Measurements from ENCODE around the gene PCBP3. TPM values are rescaled to one million over a fixed set of nuclear protein-coding genes. Genes with fewer than 3 reads are reported as not detected.

The PCBP3 gene
- total RNA-seq, 2 experiments from 2014 or later: 4.8 to 5.8 TPM

- Mint-ChIP-seq H3K27ac (no peak overlapping the region), H3K9me3 (no peaks in the 10 kb centered on the region), H3K4me3 (no peak overlapping the region), H3K36me3 (ENCODE audit: low read depth) (no peaks in the 10 kb centered on the region), H3K27me3 (no peaks in the 10 kb centered on the region), H3K4me1 (peaks cover 1% of the 10 kb centered on the region)
- ChIA-PET CTCF (interaction anchor here (0.5 to 0.7 kb wide), 2 partner anchors 54 to 357 kb away, joined by 3 read pairs; no protein-coding TSS in a partner anchor), POLR2A (no interaction called here)
- DNase-seq: no peak
Observed at GRCh38 chr21:45869121-45870007, 225.8 kb downstream of the PCBP3 start.

DNA sequence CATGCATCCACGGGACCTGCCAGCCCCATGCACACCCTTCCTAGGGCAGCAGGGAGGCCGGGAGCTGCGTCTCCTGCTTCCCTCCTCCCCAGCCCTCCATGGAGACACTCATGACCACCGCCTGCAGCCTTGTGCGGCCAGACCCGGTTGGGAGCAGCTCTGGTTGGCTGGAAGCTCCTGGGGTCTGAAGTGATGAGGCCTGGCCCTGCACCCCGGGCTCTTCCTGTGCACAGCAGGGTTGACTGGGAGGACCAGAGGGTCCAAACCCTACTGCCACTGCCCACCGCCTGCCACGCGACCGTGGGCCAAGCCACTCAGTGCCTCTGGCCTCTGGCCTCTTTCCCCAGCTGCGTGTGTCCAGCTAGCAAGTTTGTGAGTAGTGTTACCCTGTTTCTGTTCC, 226.9 kb downstream of the PCBP3 start:
- POLR2A ChIA-PET: no interaction called here
- Mint-ChIP-seq H3K9me3 (no peaks in the 10 kb centered on the region), H3K27ac (no peak overlapping the region), H3K36me3 (ENCODE audit: low read depth) (no peaks in the 10 kb centered on the region), H3K27me3 (no peaks in the 10 kb centered on the region), H3K4me1 (peaks cover 1% of the 10 kb centered on the region), H3K4me3 (no peak overlapping the region)
- DNase-seq: no peak
- CTCF ChIA-PET: interaction anchor here (0.7 kb wide), 1 partner anchor 53 kb away, joined by 3 read pairs; no protein-coding TSS in a partner anchor

GRCh38 chr21:45870851-45871615, 227.5 kb downstream of the PCBP3 start:
- DNase-seq: no peak
- no peak overlapping the region for H3K27ac Mint-ChIP-seq

GRCh38 chr21:45871616-45872236, 228.2 kb downstream of the PCBP3 start:
- Mint-ChIP-seq H3K27ac (no peak overlapping the region), H3K36me3 (ENCODE audit: low read depth) (no peaks in the 10 kb centered on the region), H3K9me3 (no peaks in the 10 kb centered on the region), H3K4me3 (no peak overlapping the region), H3K27me3 (no peaks in the 10 kb centered on the region), H3K4me1 (peaks cover 1% of the 10 kb centered on the region)
- POLR2A ChIA-PET: no interaction called here
- CTCF ChIA-PET: no interaction called here
- DNase-seq: no peak

More at GRCh38 chr21:45870851-45871615, 227.5 kb downstream of the PCBP3 start:
- CTCF ChIA-PET: no interaction called here
- Mint-ChIP-seq H3K27me3 (no peaks in the 10 kb centered on the region), H3K4me3 (no peak overlapping the region), H3K9me3 (no peaks in the 10 kb centered on the region), H3K36me3 (ENCODE audit: low read depth) (no peaks in the 10 kb centered on the region), H3K4me1 (peaks cover 1% of the 10 kb centered on the region)
- POLR2A ChIA-PET: no interaction called here

GRCh38 chr21:45872471-45872870, 228.9 kb downstream of the PCBP3 start:
- no peak for DNase-seq
- CTCF ChIA-PET: no interaction called here
- no peaks in the 10 kb centered on the region for H3K27me3 Mint-ChIP-seq
- peaks cover 1% of the 10 kb centered on the region for H3K4me1 Mint-ChIP-seq
- H3K27ac Mint-ChIP-seq: no peak overlapping the region
- H3K36me3 Mint-ChIP-seq (ENCODE audit: low read depth): no peaks in the 10 kb centered on the region
- POLR2A ChIA-PET: no interaction called here
- no peaks in the 10 kb centered on the region for H3K9me3 Mint-ChIP-seq
- H3K4me3 Mint-ChIP-seq: no peak overlapping the region

DNA sequence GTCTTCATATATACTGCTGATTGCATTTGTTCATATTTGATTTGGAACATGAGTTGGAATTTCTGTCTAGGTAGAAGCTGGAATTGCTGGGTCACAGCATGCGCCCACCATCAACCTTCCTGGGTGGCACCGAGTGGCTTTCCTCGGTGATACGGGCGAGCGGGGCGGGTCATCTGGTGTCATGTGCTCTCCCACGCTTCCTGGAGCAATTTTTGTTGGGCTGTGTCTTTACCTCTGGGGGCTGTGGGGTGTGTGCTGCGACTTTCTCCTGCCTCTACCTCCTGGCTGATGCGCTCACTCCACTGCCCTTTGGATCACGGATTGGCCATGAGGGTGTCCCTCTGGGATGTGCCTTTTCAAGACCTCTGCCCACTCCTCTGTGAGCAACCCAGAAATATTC, 229.4 kb downstream of the PCBP3 start:
- CTCF ChIA-PET: no interaction called here
- H3K9me3 Mint-ChIP-seq: no peaks in the 10 kb centered on the region

GRCh38 chr21:45873418-45873817, 229.9 kb downstream of the PCBP3 start:
- POLR2A ChIA-PET: no interaction called here
- no peak for DNase-seq

More for the DNA sequence above, 229.4 kb downstream of the PCBP3 start:
- H3K27me3 Mint-ChIP-seq: no peaks in the 10 kb centered on the region
- no peak overlapping the region for H3K4me3 Mint-ChIP-seq
- no peaks in the 10 kb centered on the region for H3K36me3 Mint-ChIP-seq (ENCODE audit: low read depth)
- H3K27ac Mint-ChIP-seq: no peak overlapping the region
- no peak for DNase-seq
- no peaks in the 10 kb centered on the region for H3K4me1 Mint-ChIP-seq
- POLR2A ChIA-PET: no interaction called here

GRCh38 chr21:45873866-45874265, 230.3 kb downstream of the PCBP3 start:
- CTCF ChIA-PET: interaction anchor here (1.0 kb wide), 1 partner anchor 13 kb away, joined by 3 read pairs; no protein-coding TSS in a partner anchor

More at GRCh38 chr21:45873418-45873817, 229.9 kb downstream of the PCBP3 start:
- CTCF ChIA-PET: interaction anchor here (1.0 kb wide), 1 partner anchor 14 kb away, joined by 3 read pairs; no protein-coding TSS in a partner anchor
- H3K27ac Mint-ChIP-seq: no peak overlapping the region
- H3K9me3 Mint-ChIP-seq: no peaks in the 10 kb centered on the region
- H3K27me3 Mint-ChIP-seq: no peaks in the 10 kb centered on the region
- H3K36me3 Mint-ChIP-seq (ENCODE audit: low read depth): no peaks in the 10 kb centered on the region
- no peaks in the 10 kb centered on the region for H3K4me1 Mint-ChIP-seq
- H3K4me3 Mint-ChIP-seq: no peak overlapping the region

DNA sequence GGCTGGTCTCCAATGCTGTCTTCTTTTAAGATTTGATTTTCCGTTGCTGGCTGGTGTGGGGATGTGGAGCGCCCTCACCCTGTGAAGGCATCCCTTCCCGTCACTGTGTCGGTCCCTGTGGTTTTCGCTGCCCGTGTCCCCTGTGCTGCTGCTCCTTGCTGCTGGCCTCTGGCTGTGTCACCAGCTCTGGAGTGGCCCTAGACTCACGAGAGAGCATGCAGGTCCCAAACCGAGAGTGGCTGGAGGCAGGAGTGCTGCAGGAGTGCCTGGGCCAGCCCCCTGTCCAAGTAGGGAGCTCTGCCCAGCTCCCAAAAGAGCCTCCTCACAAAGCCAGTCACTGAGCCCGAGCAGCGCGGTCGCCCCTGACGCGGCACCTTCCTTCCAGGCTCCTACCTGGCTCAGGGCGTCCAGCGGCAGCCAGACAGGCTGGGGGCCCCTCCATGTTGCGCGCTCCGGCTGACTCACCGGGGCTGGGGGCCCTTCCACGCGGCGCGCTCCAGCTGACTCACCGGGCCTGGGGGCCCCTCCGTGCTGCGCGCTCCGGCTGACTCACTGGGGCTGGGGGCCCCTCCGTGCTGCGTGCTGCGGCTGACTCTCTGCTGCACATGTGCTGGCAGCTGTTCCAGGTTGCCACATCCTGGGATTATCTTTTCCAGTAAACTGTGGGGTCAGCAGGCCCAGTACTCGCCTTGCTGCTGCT, 231.3 kb downstream of the PCBP3 start:
- Mint-ChIP-seq H3K4me3 (no peak overlapping the region), H3K4me1 (peaks cover 3% of the 10 kb centered on the region), H3K27ac (no peak overlapping the region), H3K9me3 (no peaks in the 10 kb centered on the region), H3K36me3 (ENCODE audit: low read depth) (no peaks in the 10 kb centered on the region), H3K27me3 (no peaks in the 10 kb centered on the region)
- POLR2A ChIA-PET: no interaction called here
- DNase-seq: no peak
- CTCF ChIA-PET: no interaction called here

More at GRCh38 chr21:45873866-45874265, 230.3 kb downstream of the PCBP3 start:
- POLR2A ChIA-PET: no interaction called here
- Mint-ChIP-seq H3K36me3 (ENCODE audit: low read depth) (no peaks in the 10 kb centered on the region), H3K27me3 (no peaks in the 10 kb centered on the region), H3K9me3 (no peaks in the 10 kb centered on the region), H3K4me3 (no peak overlapping the region), H3K4me1 (no peaks in the 10 kb centered on the region), H3K27ac (no peak overlapping the region)
- DNase-seq: no peak

DNA sequence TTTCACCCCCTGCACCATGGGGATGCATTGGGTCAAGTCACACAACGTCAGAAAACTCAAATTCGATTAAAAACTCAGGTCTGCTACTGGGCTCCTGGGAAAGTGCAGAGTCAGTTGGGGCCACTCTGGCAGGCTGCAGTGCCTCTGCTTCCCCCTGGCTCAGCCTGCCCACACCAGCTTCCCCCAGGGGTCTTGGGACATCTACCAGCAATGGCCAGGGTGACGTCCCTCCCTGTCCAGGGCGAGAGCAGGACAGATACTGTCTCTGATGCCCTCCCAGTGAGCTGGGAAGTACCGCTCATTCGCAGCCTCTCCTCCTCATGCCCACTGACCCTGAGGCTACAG, 231.9 kb downstream of the PCBP3 start:
- CTCF ChIA-PET: no interaction called here
- H3K4me3 Mint-ChIP-seq: no peak overlapping the region
- no peak overlapping the region for H3K27ac Mint-ChIP-seq
- peaks cover 1% of the 10 kb centered on the region for H3K27me3 Mint-ChIP-seq
- H3K4me1 Mint-ChIP-seq: peaks cover 6% of the 10 kb centered on the region
- H3K36me3 Mint-ChIP-seq (ENCODE audit: low read depth): no peaks in the 10 kb centered on the region
- H3K9me3 Mint-ChIP-seq: no peaks in the 10 kb centered on the region
- no peak for DNase-seq
- POLR2A ChIA-PET: no interaction called here

- Mint-ChIP-seq H3K4me1 (peaks cover 10% of the 10 kb centered on the region), H3K27ac (no peak overlapping the region), H3K4me3 (no peak overlapping the region), H3K36me3 (ENCODE audit: low read depth) (no peaks in the 10 kb centered on the region), H3K9me3 (no peaks in the 10 kb centered on the region), H3K27me3 (peaks cover 4% of the 10 kb centered on the region)
- POLR2A ChIA-PET: no interaction called here
- DNase-seq: no peak
- CTCF ChIA-PET: no interaction called here
Observed at GRCh38 chr21:45875881-45876280, 232.4 kb downstream of the PCBP3 start.

- ChIA-PET POLR2A (no interaction called here), CTCF (interaction anchor here (0.6 kb wide), 1 partner anchor 231 kb away, joined by 3 read pairs; no protein-coding TSS in a partner anchor)
- no peak overlapping the region for H3K27ac Mint-ChIP-seq
- H3K27me3 Mint-ChIP-seq: peaks cover 8% of the 10 kb centered on the region
- no peaks in the 10 kb centered on the region for H3K9me3 Mint-ChIP-seq
- H3K36me3 Mint-ChIP-seq (ENCODE audit: low read depth): no peaks in the 10 kb centered on the region
- DNase-seq: no peak
- no peak overlapping the region for H3K4me3 Mint-ChIP-seq
- H3K4me1 Mint-ChIP-seq: peaks cover 15% of the 10 kb centered on the region
Observed at GRCh38 chr21:45876381-45877170, 233.1 kb downstream of the PCBP3 start.
